Stomach smooth muscle (tissue), 2 donors: ENCODE measurements around the gene WWTR1.
A peak's percentile ranks its signal among the peaks of the same experiment; 100 is the strongest.

Source experiments
- H3K27ac ChIP-seq: one replicate; pipeline ENCODE4 v1.7.0; 2013; ENCODE audit warnings: mild to moderate bottlenecking, low read length, inconsistent platforms
- H3K27me3 ChIP-seq, 2 donors: one replicate each; pipeline ENCODE4 v1.7.0; 2013; ENCODE audit warnings: low read length in 2 of 2; ENCODE audit not compliant: insufficient read depth in 2 of 2, control insufficient read depth in 1 of 2
- H3K36me3 ChIP-seq, 2 donors: one replicate each; pipeline ENCODE4 v1.7.0; 2013; ENCODE audit warnings: low read length in 2 of 2; ENCODE audit not compliant: control insufficient read depth in 2 of 2, insufficient read depth in 2 of 2
- H3K4me1 ChIP-seq: one replicate; pipeline ENCODE4 v1.7.0; 2013; ENCODE audit warnings: low read length; ENCODE audit not compliant: control insufficient read depth, insufficient read depth
- H3K4me3 ChIP-seq, 2 donors: one replicate each; pipeline ENCODE4 v1.7.0; 2013; ENCODE audit warnings: low read length in 2 of 2
- H3K9ac ChIP-seq, 2 donors: one replicate each; pipeline ENCODE4 v1.7.0; 2013; ENCODE audit warnings: low read length in 2 of 2, mild to moderate bottlenecking in 1 of 2
- H3K9me3 ChIP-seq, 2 donors: one replicate each; pipeline ENCODE4 v1.7.0; 2013; ENCODE audit warnings: low read length in 2 of 2; ENCODE audit not compliant: control insufficient read depth in 2 of 2
- donor health status: healthy.
- donor health status: Pancreatic carcinoma.

WWTR1 gene

DNA sequence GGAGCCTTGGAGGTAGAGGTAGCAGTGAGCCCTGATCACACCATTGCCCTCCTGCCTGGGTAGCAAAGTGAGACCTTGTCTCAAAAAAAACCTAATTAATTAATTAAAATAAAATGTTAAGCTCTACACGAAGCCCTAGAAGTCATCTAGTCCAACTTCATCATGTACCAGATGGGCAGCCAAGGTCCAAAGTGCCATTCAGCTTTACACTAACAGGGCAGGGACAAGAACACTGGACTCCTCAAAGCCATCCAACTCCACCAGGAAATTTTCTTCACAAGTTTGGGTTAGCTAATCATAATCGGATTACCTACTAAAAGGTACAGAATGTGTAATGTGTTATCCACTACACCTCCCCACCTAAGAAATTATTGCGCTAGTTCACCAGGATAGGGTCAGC is 48.8 kb downstream of the WWTR1 start:
- Histone ChIP-seq H3K36me3 (no peaks in the 10 kb centered on the region), H3K4me3 (no peak overlapping the region), H3K9ac (no peak overlapping the region), H3K9me3 (no peaks in the 10 kb centered on the region), H3K27ac (no peak overlapping the region), H3K27me3 (no peaks in the 10 kb centered on the region), H3K4me1 (peaks cover 32% of the 10 kb centered on the region)

DNA sequence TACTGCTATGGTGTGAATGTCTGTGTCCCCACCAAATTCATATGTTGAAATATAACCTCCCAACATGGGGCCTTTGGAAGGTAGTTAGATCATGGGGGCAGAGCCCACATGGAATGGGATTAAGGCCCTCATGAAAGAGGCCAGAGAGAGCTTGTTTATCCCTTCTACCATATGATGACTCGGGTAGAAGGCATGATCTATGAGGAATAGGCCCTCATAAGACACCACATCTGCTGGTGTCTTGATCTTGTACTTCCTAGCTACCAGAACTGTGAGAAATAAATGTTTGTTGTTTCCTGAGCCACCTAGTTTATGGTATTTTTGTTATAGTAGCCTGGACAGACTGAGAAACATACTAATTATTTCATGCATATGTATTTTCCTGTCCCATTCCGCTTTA is 51.9 kb downstream of the WWTR1 start:
- Histone ChIP-seq H3K4me3 (no peak overlapping the region), H3K4me1 (peaks cover 28% of the 10 kb centered on the region), H3K27ac (no peak overlapping the region)

DNA sequence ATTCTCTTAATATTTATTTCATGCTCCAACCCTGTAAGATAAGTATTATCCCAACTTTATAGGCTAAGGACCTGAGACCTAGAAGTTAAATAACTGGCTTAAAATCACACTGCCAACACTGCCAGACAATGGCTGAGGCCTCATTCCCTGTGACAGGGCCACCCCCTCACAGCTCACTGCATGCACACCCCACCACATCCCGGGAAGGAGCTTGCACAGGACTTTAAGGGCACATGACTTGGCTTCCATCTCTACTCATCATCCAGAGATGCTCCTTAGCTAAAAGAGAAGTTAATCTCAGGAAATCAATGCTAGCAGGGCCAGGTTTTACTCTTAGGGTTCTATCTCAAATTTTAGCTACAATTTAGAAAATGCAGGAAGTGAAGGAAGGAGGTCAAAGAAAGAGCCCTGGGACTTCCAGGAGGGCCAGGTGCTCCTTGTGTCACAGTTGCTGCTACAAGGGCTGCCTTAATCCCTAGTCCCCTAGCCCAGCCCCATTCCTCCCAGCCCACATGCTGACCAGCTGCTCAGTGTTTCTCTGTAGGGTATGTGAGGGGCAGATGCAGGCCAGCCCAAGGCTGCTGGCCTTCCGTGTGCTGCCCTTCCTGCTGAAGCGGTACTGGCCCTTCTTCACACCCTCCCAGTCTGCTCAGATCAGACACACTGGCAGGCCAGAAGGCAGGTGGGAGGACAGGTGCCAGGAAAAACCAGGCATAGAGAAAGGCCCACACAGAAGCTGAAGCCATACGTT is 53.5 kb downstream of the WWTR1 start:
- Histone ChIP-seq H3K4me3 (no peak overlapping the region), H3K9me3 (no peaks in the 10 kb centered on the region), H3K36me3 (no peaks in the 10 kb centered on the region), H3K4me1 (peaks cover 24% of the 10 kb centered on the region), H3K9ac (no peak overlapping the region), H3K27me3 (no peaks in the 10 kb centered on the region), H3K27ac (peak overlapping the region; percentile 20)

More for the DNA sequence above, 51.9 kb downstream of the WWTR1 start:
- H3K9me3 ChIP-seq = no peaks in the 10 kb centered on the region
- no peak overlapping the region for H3K9ac ChIP-seq
- no peaks in the 10 kb centered on the region for H3K27me3 ChIP-seq
- H3K36me3 ChIP-seq = no peaks in the 10 kb centered on the region

DNA sequence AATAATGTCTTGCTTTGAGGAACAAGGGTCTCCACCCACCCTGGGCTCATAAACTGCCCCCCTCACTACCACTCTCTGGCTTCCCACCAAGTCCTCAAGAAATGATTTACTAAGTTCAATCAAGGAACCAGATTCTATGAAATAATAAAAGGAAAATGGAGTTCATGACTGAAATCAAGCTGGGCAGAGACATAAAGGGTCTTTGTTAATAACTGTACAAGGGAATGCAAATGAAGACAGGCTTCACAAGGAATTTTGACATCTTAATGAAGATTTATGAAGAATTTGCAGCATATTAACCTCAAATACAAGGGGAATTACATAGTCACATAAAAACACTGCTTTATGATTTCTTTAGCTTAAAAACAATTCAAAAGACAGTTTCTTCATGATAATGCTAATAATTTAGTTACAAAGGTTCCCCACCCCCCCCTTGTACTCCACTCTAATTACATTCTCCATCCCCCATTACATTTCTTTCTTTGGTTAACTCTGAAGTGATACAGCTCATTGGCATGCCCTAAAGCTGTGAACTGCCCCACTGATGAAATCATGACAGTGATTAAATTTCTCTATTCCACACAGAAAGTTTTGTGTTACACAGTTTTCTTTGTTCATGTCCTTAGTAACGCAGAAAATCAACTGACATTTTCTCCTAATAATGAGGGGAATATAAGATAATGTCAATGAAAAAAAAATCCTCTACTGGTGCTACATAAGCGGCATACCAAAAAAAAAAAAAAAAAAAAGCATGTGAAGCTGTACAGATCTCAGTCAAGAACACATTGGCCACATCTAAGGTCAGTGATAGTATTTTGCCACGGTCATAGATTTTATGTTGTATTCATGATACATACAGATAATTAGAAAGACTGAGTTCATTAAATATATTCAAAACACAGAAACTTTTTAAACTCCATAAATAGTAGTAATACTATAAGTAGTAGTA is 54.4 kb downstream of the WWTR1 start:
- Histone ChIP-seq H3K4me3 (no peak overlapping the region), H3K9me3 (no peaks in the 10 kb centered on the region), H3K36me3 (no peaks in the 10 kb centered on the region), H3K9ac (no peak overlapping the region), H3K27ac (no peak overlapping the region), H3K27me3 (no peaks in the 10 kb centered on the region), H3K4me1 (peaks cover 24% of the 10 kb centered on the region)

DNA sequence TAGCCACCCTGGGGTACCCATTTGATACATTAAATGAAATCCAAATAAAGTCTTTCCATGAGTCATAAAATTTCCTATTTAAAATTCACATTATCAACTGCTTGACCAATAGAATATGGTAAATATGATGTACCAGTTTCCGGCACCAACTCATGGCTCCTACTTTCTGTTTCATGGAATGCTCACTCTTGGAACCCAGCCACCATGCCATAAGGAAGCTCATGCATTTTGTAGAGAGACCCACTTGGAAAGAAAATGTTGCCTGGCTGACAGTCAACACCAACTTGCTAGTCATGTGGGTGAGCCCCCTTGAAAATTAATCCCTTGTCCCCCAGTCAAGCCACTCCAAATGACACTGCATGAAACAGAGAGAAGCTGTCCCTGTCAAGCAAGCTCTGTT is 57.2 kb downstream of the WWTR1 start:
- H3K4me1 ChIP-seq = peaks cover 29% of the 10 kb centered on the region

DNA sequence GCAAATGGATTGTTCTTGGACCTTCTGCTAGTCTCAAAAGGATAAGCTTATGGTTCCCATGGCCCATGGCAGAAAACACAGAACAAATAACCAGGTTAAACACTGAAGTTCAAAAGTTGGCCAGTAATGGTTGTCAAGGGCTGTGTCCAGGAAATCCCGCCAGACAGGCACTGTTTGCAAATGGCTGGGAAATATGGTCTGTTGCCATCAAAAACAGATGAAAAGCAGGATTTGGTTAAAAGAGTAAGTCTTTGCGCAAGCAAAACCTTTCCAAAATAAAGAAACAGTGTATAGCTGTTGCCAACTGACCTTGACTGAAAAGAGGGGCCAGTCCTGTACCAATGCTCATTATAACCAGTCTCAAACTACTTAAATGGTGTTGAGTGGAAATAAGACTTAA is 58.6 kb downstream of the WWTR1 start:
- no peaks in the 10 kb centered on the region for H3K9me3 ChIP-seq
- no peak overlapping the region for H3K27ac ChIP-seq
- no peaks in the 10 kb centered on the region for H3K27me3 ChIP-seq
- H3K4me3 ChIP-seq = no peak overlapping the region
- H3K4me1 ChIP-seq = peaks cover 17% of the 10 kb centered on the region
- H3K9ac ChIP-seq = no peak overlapping the region
- H3K36me3 ChIP-seq = no peaks in the 10 kb centered on the region

More for the DNA sequence above, 57.2 kb downstream of the WWTR1 start:
- Histone ChIP-seq H3K36me3 (no peaks in the 10 kb centered on the region), H3K27ac (no peak overlapping the region), H3K9ac (no peak overlapping the region), H3K9me3 (no peaks in the 10 kb centered on the region), H3K4me3 (no peak overlapping the region), H3K27me3 (no peaks in the 10 kb centered on the region)

DNA sequence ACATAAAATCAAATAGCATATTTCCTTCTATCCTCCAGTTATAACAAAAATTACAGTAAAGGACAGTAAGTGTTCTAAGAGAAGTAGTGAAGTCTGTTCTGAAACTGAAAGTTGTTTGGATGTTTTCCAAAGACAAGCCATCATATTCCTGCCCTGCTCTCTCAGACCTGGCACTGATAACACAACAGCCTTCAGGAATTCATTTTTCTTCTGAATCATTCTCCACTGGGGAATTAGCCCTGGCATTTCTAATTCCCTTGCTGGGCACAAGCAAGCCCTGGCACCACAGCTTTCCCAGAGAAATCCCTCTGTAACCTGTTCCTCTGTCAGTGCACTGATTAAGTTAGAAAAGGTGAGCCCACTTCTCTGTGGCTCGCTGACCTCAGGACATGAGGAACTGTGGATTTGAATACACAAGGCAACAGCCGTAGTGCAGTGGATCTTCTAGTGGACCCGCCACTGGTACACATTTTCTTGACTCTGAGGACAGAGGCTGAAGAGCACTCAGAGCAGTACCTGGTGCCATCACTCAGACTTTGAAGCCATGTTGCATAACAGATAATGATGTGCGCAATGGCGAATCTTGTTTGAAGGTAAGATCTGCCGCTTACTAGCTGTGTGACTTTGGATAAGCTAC is 61.6 kb downstream of the WWTR1 start:
- no peaks in the 10 kb centered on the region for H3K27me3 ChIP-seq
- no peaks in the 10 kb centered on the region for H3K36me3 ChIP-seq
- H3K4me3 ChIP-seq = peak overlapping the region in 1 of 2 donors; percentile 14
- peaks cover 18% of the 10 kb centered on the region for H3K4me1 ChIP-seq
- H3K27ac ChIP-seq = peak overlapping the region; percentile 6
- H3K9me3 ChIP-seq = no peaks in the 10 kb centered on the region
- H3K9ac ChIP-seq = no peak overlapping the region

DNA sequence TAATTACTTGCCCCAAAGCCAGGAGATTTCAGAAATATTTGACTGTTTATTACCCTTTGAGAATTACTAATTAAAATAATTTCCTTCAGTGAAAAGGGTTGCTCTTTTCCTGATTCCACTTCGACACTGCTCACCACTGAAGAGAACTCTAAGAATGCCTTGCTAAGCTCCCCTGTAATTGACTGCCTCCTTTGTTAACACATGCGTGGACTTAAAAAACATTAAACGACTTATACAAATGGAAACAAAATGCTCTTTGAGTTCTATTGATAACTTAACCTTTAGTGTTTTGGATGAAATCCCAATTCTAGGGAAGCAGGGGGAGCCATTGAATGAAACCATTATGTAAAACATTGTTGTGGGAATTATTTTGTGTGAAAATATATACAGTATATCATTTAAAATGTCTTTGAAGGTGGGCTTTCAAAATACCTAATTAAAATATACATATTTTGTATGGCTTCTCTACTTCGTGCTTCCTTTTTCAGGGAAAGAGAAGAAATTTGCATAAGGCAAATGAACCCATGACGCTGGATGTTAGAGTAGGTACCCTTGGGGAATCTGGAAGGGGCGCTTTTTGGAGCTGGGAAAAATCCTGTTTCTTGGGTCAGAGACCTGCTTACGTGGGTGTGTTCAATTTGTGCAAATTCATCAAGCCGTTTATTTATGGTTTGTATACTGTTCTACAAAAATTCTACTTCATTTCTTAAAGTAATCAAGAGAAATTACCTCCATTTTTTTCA is 64.2 kb downstream of the WWTR1 start:
- Histone ChIP-seq H3K9me3 (no peaks in the 10 kb centered on the region), H3K27me3 (no peaks in the 10 kb centered on the region), H3K4me3 (no peak overlapping the region), H3K27ac (no peak overlapping the region), H3K4me1 (peaks cover 20% of the 10 kb centered on the region), H3K9ac (no peak overlapping the region), H3K36me3 (no peaks in the 10 kb centered on the region)

DNA sequence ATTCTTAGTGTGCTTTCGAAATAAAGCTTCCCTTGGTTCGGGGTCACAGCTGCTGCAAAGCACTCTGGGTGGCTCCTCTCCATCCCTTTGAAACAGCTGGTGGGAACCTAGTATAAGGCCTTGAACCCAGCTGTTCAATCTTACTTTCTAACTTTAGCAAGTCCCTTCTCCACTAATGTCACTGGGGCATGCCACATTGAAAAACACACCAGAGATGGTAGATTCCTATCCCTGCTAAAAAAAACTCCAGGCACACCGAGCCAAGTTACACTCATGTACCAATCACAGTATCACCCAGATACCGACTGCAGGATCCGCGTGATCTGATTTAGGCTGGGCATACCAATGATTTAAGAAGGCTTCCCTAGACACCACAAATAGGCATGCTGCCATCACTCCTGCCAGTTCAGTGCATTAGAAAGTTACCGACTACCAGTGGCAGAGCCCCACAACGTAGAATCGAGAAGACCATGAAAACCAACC is 65.0 kb downstream of the WWTR1 start:
- H3K27me3 ChIP-seq = no peaks in the 10 kb centered on the region
- no peaks in the 10 kb centered on the region for H3K36me3 ChIP-seq
- H3K9ac ChIP-seq = no peak overlapping the region
- no peaks in the 10 kb centered on the region for H3K9me3 ChIP-seq
- H3K4me3 ChIP-seq = peak overlapping the region; percentile 3 to 52
- H3K4me1 ChIP-seq = peaks cover 20% of the 10 kb centered on the region
- no peak overlapping the region for H3K27ac ChIP-seq
